WERI-Rb-1 (cell line): ENCODE data around the gene FAR1.
A peak's percentile ranks its signal among the peaks of the same experiment; 100 is the strongest.

Source experiments
- DNase-seq: peaks from one replicate; pipeline ENCODE4 v3.0.0-alpha.2; 2020
- H3K27ac ChIP-seq: fragments of 250-450 bp; sonication (Bioruptor Pico); 2 replicates; pipeline ENCODE4 v1.5.1; 2020; ENCODE audit warnings: mild to moderate bottlenecking, moderate library complexity
- H3K27me3 ChIP-seq: fragments of 250-450 bp; sonication (Bioruptor Pico); 2 replicates; pipeline ENCODE4 v1.5.1; 2021; ENCODE audit warnings: mild to moderate bottlenecking, low read depth, moderate library complexity; ENCODE audit not compliant: insufficient read depth, severe bottlenecking
- H3K36me3 ChIP-seq: fragments of 250-450 bp; sonication (Bioruptor Pico); 2 replicates; pipeline ENCODE4 v1.5.1; 2020; ENCODE audit warnings: mild to moderate bottlenecking, moderate library complexity
- H3K4me3 ChIP-seq: 2 replicates; pipeline ENCODE4 v1.5.1; 2011; ENCODE audit warnings: low read depth, mild to moderate bottlenecking, control low read depth, low read length
- H3K9me3 ChIP-seq: fragments of 250-450 bp; sonication (Bioruptor Pico); 2 replicates; pipeline ENCODE4 v1.5.1; 2021; ENCODE audit warnings: mild to moderate bottlenecking, moderate library complexity; ENCODE audit not compliant: severe bottlenecking
- TF ChIP-seq, protein P1 (sequence below): IDR thresholded peaks from 2 replicates; pipeline ENCODE4 v1.5.1; 2011; ENCODE audit warnings: low read depth, mild to moderate bottlenecking, control low read depth, inconsistent platforms, low read length

Gene FAR1

DNA sequence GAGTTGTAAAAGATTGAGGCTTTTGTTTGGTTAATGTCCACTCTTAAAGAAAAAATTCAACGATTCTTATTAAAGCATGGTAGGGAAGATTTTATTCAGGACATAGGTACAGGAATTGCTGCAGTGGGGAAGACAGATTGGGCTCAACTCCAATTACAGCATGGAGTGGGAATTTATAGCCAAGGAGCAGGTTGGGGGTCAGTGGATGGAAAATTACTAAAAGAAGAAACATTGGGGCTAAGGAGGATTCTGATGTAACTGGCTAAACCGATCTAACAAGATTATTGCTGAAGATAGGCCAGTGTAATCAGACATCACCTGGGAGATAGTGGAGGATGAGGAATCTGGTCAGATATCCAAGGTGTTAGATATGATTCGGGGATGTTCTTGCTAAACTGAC lies 97.4 kb downstream of the FAR1 start:
- Histone ChIP-seq H3K9me3 (no peaks in the 10 kb centered on the region), H3K27ac (no peak overlapping the region), H3K36me3 (no peaks in the 10 kb centered on the region), H3K4me3 (no peak overlapping the region), H3K27me3 (peaks cover 5% of the 10 kb centered on the region)
- TF ChIP-seq, protein P1, sequence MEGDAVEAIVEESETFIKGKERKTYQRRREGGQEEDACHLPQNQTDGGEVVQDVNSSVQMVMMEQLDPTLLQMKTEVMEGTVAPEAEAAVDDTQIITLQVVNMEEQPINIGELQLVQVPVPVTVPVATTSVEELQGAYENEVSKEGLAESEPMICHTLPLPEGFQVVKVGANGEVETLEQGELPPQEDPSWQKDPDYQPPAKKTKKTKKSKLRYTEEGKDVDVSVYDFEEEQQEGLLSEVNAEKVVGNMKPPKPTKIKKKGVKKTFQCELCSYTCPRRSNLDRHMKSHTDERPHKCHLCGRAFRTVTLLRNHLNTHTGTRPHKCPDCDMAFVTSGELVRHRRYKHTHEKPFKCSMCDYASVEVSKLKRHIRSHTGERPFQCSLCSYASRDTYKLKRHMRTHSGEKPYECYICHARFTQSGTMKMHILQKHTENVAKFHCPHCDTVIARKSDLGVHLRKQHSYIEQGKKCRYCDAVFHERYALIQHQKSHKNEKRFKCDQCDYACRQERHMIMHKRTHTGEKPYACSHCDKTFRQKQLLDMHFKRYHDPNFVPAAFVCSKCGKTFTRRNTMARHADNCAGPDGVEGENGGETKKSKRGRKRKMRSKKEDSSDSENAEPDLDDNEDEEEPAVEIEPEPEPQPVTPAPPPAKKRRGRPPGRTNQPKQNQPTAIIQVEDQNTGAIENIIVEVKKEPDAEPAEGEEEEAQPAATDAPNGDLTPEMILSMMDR, result no peak
- DNase-seq, result no peak

DNA sequence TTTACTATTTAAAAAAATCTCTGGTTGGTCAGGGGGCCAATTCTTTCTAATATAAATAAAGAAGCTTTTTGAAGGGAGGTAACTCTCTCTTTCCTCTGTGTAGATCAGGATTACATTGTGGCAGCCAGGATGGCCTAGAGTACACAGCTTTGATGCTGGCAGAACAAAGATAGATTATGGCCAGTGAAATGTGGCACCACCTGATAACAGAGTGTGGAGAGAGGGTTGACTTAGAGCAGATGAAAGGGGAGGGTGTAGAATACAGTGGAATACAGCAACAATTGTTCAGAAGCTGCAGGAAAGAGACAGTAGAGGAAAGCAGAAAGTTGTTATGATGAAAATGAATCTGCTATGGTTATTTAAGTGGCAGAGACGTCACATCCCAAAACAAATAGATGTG lies 99.0 kb downstream of the FAR1 start:
- no peaks in the 10 kb centered on the region for H3K36me3 ChIP-seq
- H3K27me3 ChIP-seq, result peaks cover 5% of the 10 kb centered on the region
- H3K9me3 ChIP-seq, result no peaks in the 10 kb centered on the region
- TF ChIP-seq, protein P1, result no peak
- DNase-seq, result no peak
- H3K4me3 ChIP-seq, result no peak overlapping the region
- H3K27ac ChIP-seq, result no peak overlapping the region

DNA sequence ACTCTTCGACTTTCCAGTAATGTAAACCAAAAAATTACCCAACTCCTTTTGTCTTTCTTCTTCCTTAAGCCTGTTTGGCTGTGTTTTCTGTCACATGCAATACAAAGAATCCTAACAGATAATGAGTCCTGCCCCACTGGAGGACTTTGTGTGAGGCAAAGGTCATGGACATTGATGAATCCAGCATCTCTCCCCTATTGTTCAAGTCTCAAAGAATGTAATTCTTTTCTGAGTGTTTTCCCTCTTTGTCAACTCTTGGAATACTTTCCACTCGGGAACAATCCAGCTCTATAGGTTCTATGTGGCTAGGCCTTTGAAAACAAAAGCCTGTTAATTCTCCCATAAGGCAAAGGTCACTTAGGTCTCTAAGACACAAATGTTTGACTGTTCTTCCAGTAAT lies 100.7 kb downstream of the FAR1 start:
- H3K36me3 ChIP-seq, result no peaks in the 10 kb centered on the region
- DNase-seq, result no peak
- H3K27ac ChIP-seq, result no peak overlapping the region
- H3K9me3 ChIP-seq, result no peaks in the 10 kb centered on the region
- TF ChIP-seq, protein P1, result no peak
- no peak overlapping the region for H3K4me3 ChIP-seq
- H3K27me3 ChIP-seq, result peaks cover 8% of the 10 kb centered on the region

DNA sequence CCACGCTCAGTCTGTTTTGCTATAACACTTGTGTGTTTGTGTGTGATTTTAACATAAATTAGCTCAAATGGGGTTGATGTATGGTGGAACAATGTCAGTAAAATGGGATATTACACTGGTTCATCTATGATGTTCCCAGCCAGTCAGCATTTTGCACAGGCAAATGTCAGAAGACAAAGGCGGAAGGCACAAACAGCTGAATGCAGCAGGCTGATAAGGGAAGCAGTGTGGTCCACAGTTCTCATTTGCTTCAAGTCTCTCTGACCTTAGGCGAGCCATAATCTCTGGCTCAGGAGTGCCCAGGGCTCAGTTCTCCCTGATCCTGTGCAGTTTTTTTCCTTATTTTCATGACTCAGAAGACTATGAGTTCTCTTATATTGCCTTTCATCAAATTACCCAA lies 102.7 kb downstream of the FAR1 start:
- H3K36me3 ChIP-seq, result no peaks in the 10 kb centered on the region
- no peak overlapping the region for H3K4me3 ChIP-seq
- H3K27me3 ChIP-seq, result peaks cover 10% of the 10 kb centered on the region
- no peak for DNase-seq
- no peaks in the 10 kb centered on the region for H3K9me3 ChIP-seq
- no peak overlapping the region for H3K27ac ChIP-seq
- TF ChIP-seq, protein P1, result no peak

DNA sequence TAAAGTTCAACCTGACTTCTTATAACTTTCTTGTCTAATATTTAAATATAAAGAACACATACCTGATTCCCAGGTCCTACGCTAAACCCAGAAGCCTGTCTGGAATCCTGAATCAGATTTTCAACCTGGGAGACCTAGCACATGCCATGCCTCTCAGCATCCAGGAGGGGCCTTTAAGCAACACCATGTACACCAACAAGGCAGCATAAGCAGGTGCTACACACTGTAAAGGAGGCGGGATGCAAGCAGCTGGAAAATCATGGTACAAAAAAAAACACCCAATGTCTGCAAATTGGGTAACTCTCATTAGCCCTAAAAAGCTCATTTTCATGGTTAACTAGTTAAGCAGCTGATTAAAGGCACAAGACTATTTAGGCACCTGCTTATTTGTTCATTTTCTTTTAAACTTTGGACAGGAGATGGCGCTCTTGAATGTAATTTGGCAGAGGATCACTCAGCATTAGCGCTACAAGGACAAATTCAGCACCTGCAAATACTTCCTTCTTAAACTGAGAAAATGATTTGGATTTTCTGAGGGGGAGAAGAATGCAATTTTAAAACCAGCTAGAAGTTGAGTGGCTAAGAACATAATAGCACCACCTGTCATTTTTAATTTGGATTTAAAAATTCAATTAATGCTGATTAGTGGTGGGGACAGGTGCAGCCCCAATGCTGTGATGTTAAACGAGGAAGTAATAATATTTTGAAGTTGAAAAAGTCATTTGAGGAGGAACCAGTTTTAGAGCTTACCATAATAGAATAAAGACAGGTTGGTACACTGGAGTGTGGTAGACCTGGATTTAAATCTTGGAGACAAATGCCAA lies 104.0 kb downstream of the FAR1 start:
- Histone ChIP-seq H3K9me3 (no peaks in the 10 kb centered on the region), H3K27ac (no peak overlapping the region), H3K36me3 (no peaks in the 10 kb centered on the region), H3K27me3 (peaks cover 14% of the 10 kb centered on the region), H3K4me3 (no peak overlapping the region)
- TF ChIP-seq, protein P1, result peak; percentile 34; the same call in 1 of the 2 replicates
- DNase-seq, result peak; percentile 20

DNA sequence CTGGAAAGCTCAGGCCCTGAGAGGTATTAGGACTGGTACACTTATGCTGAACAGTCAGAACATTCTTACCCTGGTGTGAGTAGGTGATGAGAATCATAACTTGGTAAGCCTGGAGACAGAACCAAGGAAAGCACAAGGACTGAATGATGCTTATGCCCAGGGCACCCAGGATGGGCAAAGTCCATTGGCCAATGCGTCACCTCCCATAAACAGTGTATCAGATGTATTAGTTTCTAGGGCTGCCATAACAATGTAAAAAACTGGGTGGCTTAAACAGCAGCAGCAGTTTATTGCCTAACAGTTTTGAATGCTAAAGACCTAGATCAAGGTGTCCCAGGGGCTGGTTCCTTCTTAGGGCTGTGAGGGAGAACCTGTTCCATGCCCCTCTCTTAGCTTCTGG lies 107.0 kb downstream of the FAR1 start:
- H3K27me3 ChIP-seq, result peaks cover 22% of the 10 kb centered on the region
- TF ChIP-seq, protein P1, result no peak
- H3K36me3 ChIP-seq, result no peaks in the 10 kb centered on the region
- H3K4me3 ChIP-seq, result no peak overlapping the region
- no peak overlapping the region for H3K27ac ChIP-seq
- no peaks in the 10 kb centered on the region for H3K9me3 ChIP-seq
- no peak for DNase-seq
